ENCODE results near the gene UBE2M. TPM values are rescaled to one million over a fixed set of nuclear protein-coding genes. Genes with fewer than 3 reads are reported as not detected.
"Not testable (repeated sequence)": the region's sequence is repeated elsewhere in the genome, so short reads cannot be mapped to it uniquely, and the experiment has no call there.

UBE2M gene
- total RNA-seq, 1 experiment from 2014 or later, result 158 TPM

- TF ChIP-seq CTCF (IDR thresholded peaks at IDR 0.05; ENCODE audit: unreplicated experiment), result no peak
- no peak for DNase-seq (ENCODE audit: unreplicated experiment)
- no peak overlapping the region for H3K4me3 Mint-ChIP-seq (ENCODE audit: unreplicated experiment)
- H3K27me3 Mint-ChIP-seq (ENCODE audit: insufficient read depth, unreplicated experiment), result no peaks in the 10 kb centered on the region
- peaks cover 8% of the 10 kb centered on the region for H3K9me3 Mint-ChIP-seq (ENCODE audit: unreplicated experiment)
- peaks cover under 1% of the 10 kb centered on the region for H3K4me1 Mint-ChIP-seq (ENCODE audit: insufficient read depth, unreplicated experiment)
- H3K27ac Mint-ChIP-seq (ENCODE audit: low read depth, unreplicated experiment), result peak overlapping the region; percentile 40
- CTCF ChIA-PET, result interaction anchor here (1.5 kb wide), 1 partner anchor 8 kb away, joined by 3 read pairs; no protein-coding TSS in a partner anchor
- intact Hi-C loops (cut with micrococcal nuclease), result no loop called here
- H3K36me3 Mint-ChIP-seq (ENCODE audit: insufficient read depth, unreplicated experiment), result peaks cover 15% of the 10 kb centered on the region
- POLR2A ChIA-PET, result interaction anchor here (1.0 kb wide), 1 partner anchor 10 kb away, joined by 4 read pairs; the partner anchor contains the start of gene ZBTB45
- no TSS peak for BruUV-seq (replicated peaks)
These were observed 48.1 kb downstream of the UBE2M start for GRCh38 chr19:58510084-58510862.

GRCh38 chr19:58509731-58510083 lies 48.7 kb downstream of the UBE2M start:
- H3K27me3 Mint-ChIP-seq (ENCODE audit: insufficient read depth, unreplicated experiment), result no peaks in the 10 kb centered on the region
- CTCF ChIA-PET, result interaction anchor here (1.5 to 1.8 kb wide), 2 partner anchors 9 to 34 kb away, joined by 3 read pairs; partner anchors contain the start of gene TRIM28
- BruUV-seq (replicated peaks), result no TSS peak
- POLR2A ChIA-PET, result no interaction called here
- DNase-seq (ENCODE audit: unreplicated experiment), result no peak
- H3K4me3 Mint-ChIP-seq (ENCODE audit: unreplicated experiment), result no peak overlapping the region
- intact Hi-C loops (cut with micrococcal nuclease), result no loop called here
- H3K9me3 Mint-ChIP-seq (ENCODE audit: unreplicated experiment), result peaks cover 8% of the 10 kb centered on the region
- peaks cover 15% of the 10 kb centered on the region for H3K36me3 Mint-ChIP-seq (ENCODE audit: insufficient read depth, unreplicated experiment)
- TF ChIP-seq CTCF (IDR thresholded peaks at IDR 0.05; ENCODE audit: unreplicated experiment), result no peak
- H3K27ac Mint-ChIP-seq (ENCODE audit: low read depth, unreplicated experiment), result no peak overlapping the region
- H3K4me1 Mint-ChIP-seq (ENCODE audit: insufficient read depth, unreplicated experiment), result no peaks in the 10 kb centered on the region

- H3K4me1 Mint-ChIP-seq (ENCODE audit: insufficient read depth, unreplicated experiment); BruUV-seq (replicated peaks); H3K36me3 Mint-ChIP-seq (ENCODE audit: insufficient read depth, unreplicated experiment); H3K4me3 Mint-ChIP-seq (ENCODE audit: unreplicated experiment); intact Hi-C loops (cut with micrococcal nuclease); H3K27ac Mint-ChIP-seq (ENCODE audit: low read depth, unreplicated experiment); POLR2A ChIA-PET; H3K27me3 Mint-ChIP-seq (ENCODE audit: insufficient read depth, unreplicated experiment); DNase-seq (ENCODE audit: unreplicated experiment); CTCF ChIA-PET: not testable (repeated sequence)
- H3K9me3 Mint-ChIP-seq (ENCODE audit: unreplicated experiment), result peaks cover 14% of the 10 kb centered on the region
These were observed 50.7 kb downstream of the UBE2M start for GRCh38 chr19:58507602-58508223.

Small RNA genes within 50 kb of the gene (microRNA-seq; reads per million reads assigned to microRNA genes)
- 0.93 reads per million for gene MIR6807

Other genes starting within 250 kb of the UBE2M start
- gene ZSCAN22, start 231.6 kb downstream of the UBE2M start, total RNA-seq (2022), result 3.8 and 4.7 TPM in 2 replicates
- 6.4 and 7.0 TPM in 2 replicates for gene A1BG, start 205.1 kb downstream of the UBE2M start, total RNA-seq (2022)
- gene ZNF497, start 195.9 kb downstream of the UBE2M start, total RNA-seq (2022), result 3.2 and 3.9 TPM in 2 replicates
- 1.5 and 1.7 TPM in 2 replicates for gene ZNF837, start 177.6 kb downstream of the UBE2M start, total RNA-seq (2022)
- 1,779 and 1,872 TPM in 2 replicates for gene RPS5, start 171.3 kb downstream of the UBE2M start, total RNA-seq (2022)
- gene RNF225, start 163.0 kb downstream of the UBE2M start, total RNA-seq (2022), result 0.63 and 0.98 TPM in 2 replicates
- 14.6 and 18.1 TPM in 2 replicates for gene ZNF584, start 150.0 kb downstream of the UBE2M start, total RNA-seq (2022)
- not detected in 2 replicates for gene ZNF132, start 118.5 kb downstream of the UBE2M start, total RNA-seq (2022)
- 4.7 and 7.2 TPM in 2 replicates for gene ZNF324B, start 107.0 kb downstream of the UBE2M start, total RNA-seq (2022)
- gene ZNF324, start 91.5 kb downstream of the UBE2M start, total RNA-seq (2022), result 6.5 and 7.9 TPM in 2 replicates
- 8.3 and 10.3 TPM in 2 replicates for gene ZNF446, start 82.3 kb downstream of the UBE2M start, total RNA-seq (2022)
- gene SLC27A5, start 46.6 kb downstream of the UBE2M start, total RNA-seq (2022), result 14.7 and 22.5 TPM in 2 replicates
- gene ZBTB45, start 38.8 kb downstream of the UBE2M start, total RNA-seq (2022), result 12.8 and 15.0 TPM in 2 replicates
- gene TRIM28, start 14.5 kb downstream of the UBE2M start, total RNA-seq (2022), result 236 and 290 TPM in 2 replicates
- 154 and 184 TPM in 2 replicates for gene CHMP2A, start 3.5 kb downstream of the UBE2M start, total RNA-seq (2022)
- gene MZF1, start 14.7 kb upstream of the UBE2M start, total RNA-seq (2022), result 50.7 and 51.9 TPM in 2 replicates